ENCODE measurements around the gene OBP2B.
"Not testable (repeated sequence)": the region's sequence is repeated elsewhere in the genome, so short reads cannot be mapped to it uniquely, and the experiment has no call there.

Gene OBP2B

DNA sequence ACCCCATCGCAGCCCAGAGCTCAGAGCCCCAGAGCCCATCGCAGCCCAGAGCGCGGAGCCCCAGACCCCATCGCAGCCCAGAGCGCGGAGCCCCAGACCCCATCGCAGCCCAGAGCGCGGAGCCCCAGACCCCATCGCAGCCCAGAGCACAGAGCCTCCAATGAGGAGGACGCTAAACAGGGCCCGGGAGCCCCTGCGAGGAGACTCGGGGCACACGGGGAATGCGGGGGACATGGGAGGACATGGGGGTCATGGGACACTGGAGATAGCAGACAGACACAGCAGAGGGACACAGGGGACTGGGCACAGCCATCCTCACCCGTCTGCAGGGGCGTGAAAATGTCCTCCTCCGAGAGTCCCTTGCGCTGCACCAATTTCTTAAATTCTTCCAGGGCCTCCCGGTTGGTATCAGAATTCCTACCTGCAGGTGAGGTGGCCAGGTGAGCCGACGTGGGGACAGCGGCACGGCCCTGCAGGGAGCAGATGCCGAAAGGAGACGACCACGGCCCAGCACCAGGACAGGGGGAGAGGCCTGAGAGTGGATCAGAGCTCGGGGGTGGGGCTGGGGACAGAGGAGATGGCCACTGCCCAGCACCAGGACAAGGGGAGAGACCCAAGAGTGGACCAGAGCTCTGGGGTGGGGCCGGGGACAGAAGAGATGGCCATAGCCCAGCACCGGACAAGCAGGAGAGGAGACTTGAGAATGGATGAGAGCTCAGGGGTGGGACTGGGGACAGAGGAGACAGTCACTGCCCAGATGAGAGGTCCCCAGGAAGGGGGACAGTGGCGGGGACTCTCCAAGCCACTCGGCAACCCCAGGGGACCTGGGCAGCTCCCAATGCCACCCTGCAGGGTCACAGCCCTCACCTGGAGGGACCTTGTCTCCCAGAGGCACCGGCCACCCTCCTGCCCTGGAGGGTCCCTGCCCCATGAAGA, 2.8 kb downstream of the OBP2B start:
- Histone ChIP-seq H3K4me3 (ENCODE audit: low read depth, low read length) (no peak overlapping the region), H3K27me3 (ENCODE audit: control insufficient read depth, insufficient read depth, low read length) (peaks cover 59% of the 10 kb centered on the region), H3K9ac (ENCODE audit: low read length) (no peak overlapping the region), H3K27ac (ENCODE audit: low read depth, low read length) (no peak overlapping the region), H3K4me1 (ENCODE audit: control insufficient read depth, insufficient read depth, low read length) (no peaks in the 10 kb centered on the region), H3K9me3 (ENCODE audit: control insufficient read depth, insufficient read depth, low read depth, low read length) (no peaks in the 10 kb centered on the region), H3K36me3 (ENCODE audit: control insufficient read depth, insufficient read depth, low read length) (no peaks in the 10 kb centered on the region)

DNA sequence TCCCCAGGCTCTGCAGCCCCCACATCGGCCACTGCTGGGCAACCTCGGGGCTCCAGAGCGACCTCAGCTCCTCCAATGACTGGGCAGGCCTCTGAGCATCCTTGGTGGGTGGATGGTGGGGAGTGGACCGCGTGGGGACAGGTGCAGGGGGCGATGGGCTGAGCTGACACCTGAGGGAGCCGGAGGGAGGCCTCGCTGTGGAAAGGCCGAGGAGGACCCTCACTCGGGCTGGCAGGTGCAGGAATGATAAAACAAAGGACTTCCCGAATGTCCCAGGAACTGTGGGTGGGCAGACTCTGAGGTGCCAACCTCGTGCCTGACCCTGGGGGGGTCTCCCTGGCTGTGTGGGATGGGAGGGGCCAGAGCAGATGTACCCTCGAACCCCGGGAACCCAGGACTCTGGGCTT, 3.6 kb downstream of the OBP2B start:
- not testable (repeated sequence) for H3K27ac ChIP-seq (ENCODE audit: low read depth, low read length); H3K9ac ChIP-seq (ENCODE audit: low read length); H3K4me1 ChIP-seq (ENCODE audit: control insufficient read depth, insufficient read depth, low read length); H3K36me3 ChIP-seq (ENCODE audit: control insufficient read depth, insufficient read depth, low read length); H3K4me3 ChIP-seq (ENCODE audit: low read depth, low read length); H3K9me3 ChIP-seq (ENCODE audit: control insufficient read depth, insufficient read depth, low read depth, low read length)
- peaks cover 59% of the 10 kb centered on the region for H3K27me3 ChIP-seq (ENCODE audit: control insufficient read depth, insufficient read depth, low read length)

DNA sequence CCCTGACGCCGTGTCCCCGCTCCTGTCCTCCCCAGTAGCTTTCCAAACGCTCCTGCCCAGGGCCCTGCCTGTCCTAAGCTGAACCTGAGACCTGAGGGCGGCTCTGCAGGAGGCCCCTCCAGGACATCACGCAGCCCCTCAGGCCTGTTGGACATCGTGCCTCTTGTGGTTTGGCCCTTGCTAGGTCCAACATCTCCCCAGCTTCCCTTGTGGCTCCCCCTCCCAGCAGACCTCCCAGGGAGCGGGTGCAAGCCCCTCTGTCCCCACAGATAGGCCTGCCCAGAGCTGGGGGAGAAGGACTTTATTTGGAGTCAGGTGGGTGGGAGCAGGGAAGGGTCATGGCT, 4.1 kb downstream of the OBP2B start:
- H3K9me3 ChIP-seq (ENCODE audit: control insufficient read depth, insufficient read depth, low read depth, low read length) = no peaks in the 10 kb centered on the region
- H3K27ac ChIP-seq (ENCODE audit: low read depth, low read length) = no peak overlapping the region
- H3K4me3 ChIP-seq (ENCODE audit: low read depth, low read length) = no peak overlapping the region
- peaks cover 57% of the 10 kb centered on the region for H3K27me3 ChIP-seq (ENCODE audit: control insufficient read depth, insufficient read depth, low read length)
- H3K9ac ChIP-seq (ENCODE audit: low read length) = no peak overlapping the region
- no peaks in the 10 kb centered on the region for H3K4me1 ChIP-seq (ENCODE audit: control insufficient read depth, insufficient read depth, low read length)
- H3K36me3 ChIP-seq (ENCODE audit: control insufficient read depth, insufficient read depth, low read length) = no peaks in the 10 kb centered on the region

DNA sequence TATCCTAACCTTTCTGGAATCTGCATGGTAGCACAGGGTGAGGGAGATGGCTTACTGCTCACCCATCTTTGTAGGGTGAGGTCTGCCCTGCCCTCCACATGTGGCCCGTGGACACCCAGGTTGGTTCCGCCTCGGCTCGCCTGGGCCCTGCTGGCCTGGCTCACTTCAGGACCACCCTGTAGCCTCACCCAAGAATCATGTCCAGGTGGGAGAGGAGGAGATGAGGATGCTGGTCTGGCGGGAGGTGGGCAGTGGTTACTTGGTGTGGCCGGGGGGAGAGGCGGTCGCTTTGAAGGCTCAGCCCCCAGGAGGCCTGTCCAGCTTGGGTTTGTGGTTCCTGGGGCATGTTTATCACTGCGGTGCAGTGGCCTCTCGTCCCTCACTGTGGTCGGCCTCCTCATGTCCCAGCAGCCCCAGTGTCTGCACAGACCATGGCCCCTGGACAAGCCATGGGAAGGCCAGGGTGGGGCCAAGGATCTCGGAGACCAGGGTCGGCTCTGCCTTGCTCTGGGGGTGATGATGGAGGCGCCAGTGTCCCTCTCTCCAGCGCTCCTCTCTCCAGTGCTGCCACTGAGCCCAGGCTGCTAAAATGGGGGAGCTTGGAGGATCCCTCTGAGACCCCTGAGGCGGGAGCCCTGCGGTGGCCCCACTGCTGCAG, 4.6 kb downstream of the OBP2B start:
- no peak overlapping the region for H3K9ac ChIP-seq (ENCODE audit: low read length)
- H3K36me3 ChIP-seq (ENCODE audit: control insufficient read depth, insufficient read depth, low read length) = no peaks in the 10 kb centered on the region
- peaks cover 54% of the 10 kb centered on the region for H3K27me3 ChIP-seq (ENCODE audit: control insufficient read depth, insufficient read depth, low read length)
- H3K4me3 ChIP-seq (ENCODE audit: low read depth, low read length) = no peak overlapping the region
- H3K9me3 ChIP-seq (ENCODE audit: control insufficient read depth, insufficient read depth, low read depth, low read length) = no peaks in the 10 kb centered on the region
- no peak overlapping the region for H3K27ac ChIP-seq (ENCODE audit: low read depth, low read length)
- H3K4me1 ChIP-seq (ENCODE audit: control insufficient read depth, insufficient read depth, low read length) = no peaks in the 10 kb centered on the region

DNA sequence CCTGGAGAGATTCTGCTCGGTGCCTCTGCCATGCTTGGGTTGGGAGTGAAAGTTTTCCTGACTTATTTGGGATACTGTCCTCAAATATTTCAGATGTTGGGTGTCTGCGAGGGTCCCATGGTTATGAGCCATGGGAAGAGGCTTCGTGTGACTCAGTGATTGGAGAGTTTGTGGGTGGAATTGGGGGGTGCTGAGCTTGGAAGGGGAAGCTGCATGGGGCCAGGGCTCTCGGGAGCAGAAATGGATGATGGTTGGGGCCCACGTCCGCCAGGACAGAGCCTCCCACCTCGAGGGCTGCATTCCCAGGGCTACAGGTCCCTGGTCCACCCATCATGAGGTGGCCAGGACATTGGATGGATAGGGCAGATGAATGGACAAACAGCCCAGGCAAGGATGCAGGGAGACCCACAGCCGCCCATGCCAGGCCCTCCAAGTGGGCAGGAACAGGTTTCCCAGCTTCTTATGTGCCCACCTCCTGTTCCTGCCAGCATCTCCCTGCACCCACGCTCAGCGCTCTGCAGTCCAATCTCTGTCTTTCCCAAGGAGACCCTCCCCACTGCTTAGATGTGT, 5.5 kb downstream of the OBP2B start:
- H3K4me3 ChIP-seq (ENCODE audit: low read depth, low read length) = no peak overlapping the region
- no peak overlapping the region for H3K27ac ChIP-seq (ENCODE audit: low read depth, low read length)
- H3K9ac ChIP-seq (ENCODE audit: low read length) = no peak overlapping the region
- no peaks in the 10 kb centered on the region for H3K4me1 ChIP-seq (ENCODE audit: control insufficient read depth, insufficient read depth, low read length)
- H3K9me3 ChIP-seq (ENCODE audit: control insufficient read depth, insufficient read depth, low read depth, low read length) = no peaks in the 10 kb centered on the region
- no peaks in the 10 kb centered on the region for H3K36me3 ChIP-seq (ENCODE audit: control insufficient read depth, insufficient read depth, low read length)
- H3K27me3 ChIP-seq (ENCODE audit: control insufficient read depth, insufficient read depth, low read length) = peaks cover 53% of the 10 kb centered on the region

DNA sequence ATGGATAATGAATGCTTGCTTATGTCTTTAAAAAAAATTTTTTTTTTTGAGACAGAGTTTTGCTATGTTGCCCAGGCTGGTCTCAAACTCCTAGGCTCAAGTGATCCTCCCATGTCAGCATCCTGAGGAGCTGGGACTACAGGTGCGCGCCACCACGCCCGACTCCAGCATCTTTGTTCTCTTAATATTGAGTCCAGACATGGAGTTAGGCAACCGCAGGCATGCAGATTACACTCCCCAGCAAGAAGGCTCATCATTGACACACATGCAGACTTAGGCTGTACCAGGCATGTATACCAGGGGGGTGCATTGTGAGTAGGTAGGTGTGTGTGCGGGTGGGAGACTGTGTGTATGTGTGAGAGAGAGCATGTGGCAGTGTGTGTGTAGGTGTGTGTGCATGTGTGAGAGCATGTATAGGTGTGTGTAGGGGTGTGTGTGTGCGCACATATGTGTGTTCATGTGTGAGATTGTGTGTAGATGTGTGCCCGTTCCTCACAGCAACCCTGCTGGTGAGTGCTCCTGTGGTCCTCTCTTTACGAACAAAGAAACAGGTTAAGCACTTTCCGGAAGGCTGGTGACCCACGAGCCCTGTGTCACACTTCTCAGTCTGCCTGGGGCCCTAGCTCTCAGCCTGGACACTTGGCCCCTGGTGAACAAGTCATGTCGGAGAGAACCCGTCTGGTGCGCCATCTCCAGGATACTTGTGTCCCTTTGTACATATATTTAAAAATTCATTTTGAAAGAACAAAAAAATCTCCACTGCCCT, 6.2 kb downstream of the OBP2B start:
- Histone ChIP-seq H3K4me3 (ENCODE audit: low read depth, low read length) (no peak overlapping the region), H3K9ac (ENCODE audit: low read length) (no peak overlapping the region), H3K27me3 (ENCODE audit: control insufficient read depth, insufficient read depth, low read length) (peaks cover 53% of the 10 kb centered on the region), H3K36me3 (ENCODE audit: control insufficient read depth, insufficient read depth, low read length) (no peaks in the 10 kb centered on the region), H3K4me1 (ENCODE audit: control insufficient read depth, insufficient read depth, low read length) (no peaks in the 10 kb centered on the region), H3K9me3 (ENCODE audit: control insufficient read depth, insufficient read depth, low read depth, low read length) (no peaks in the 10 kb centered on the region), H3K27ac (ENCODE audit: low read depth, low read length) (no peak overlapping the region)

DNA sequence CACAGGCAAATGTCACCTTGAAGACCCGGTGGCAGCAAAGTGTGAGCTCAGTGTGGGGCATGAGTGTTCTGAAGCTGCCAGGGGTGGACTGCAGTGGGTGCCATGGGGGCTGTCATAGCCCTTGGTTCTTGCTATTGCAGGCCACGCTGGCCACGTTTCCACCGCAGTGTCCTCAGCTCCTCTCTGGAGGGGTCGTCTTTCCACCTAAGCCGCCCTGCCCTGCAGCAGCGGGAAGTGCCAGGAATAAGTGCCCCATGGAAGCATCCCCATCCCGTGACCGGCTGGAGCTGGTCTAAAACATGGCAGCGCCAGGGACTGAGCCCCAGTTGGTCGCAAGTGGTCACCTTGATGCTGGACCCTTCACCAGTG, 6.9 kb downstream of the OBP2B start:
- H3K9me3 ChIP-seq (ENCODE audit: control insufficient read depth, insufficient read depth, low read depth, low read length) = no peaks in the 10 kb centered on the region
- no peak overlapping the region for H3K4me3 ChIP-seq (ENCODE audit: low read depth, low read length)
- no peak overlapping the region for H3K9ac ChIP-seq (ENCODE audit: low read length)
- H3K4me1 ChIP-seq (ENCODE audit: control insufficient read depth, insufficient read depth, low read length) = no peaks in the 10 kb centered on the region
- peaks cover 47% of the 10 kb centered on the region for H3K27me3 ChIP-seq (ENCODE audit: control insufficient read depth, insufficient read depth, low read length)
- H3K36me3 ChIP-seq (ENCODE audit: control insufficient read depth, insufficient read depth, low read length) = no peaks in the 10 kb centered on the region
- H3K27ac ChIP-seq (ENCODE audit: low read depth, low read length) = no peak overlapping the region

DNA sequence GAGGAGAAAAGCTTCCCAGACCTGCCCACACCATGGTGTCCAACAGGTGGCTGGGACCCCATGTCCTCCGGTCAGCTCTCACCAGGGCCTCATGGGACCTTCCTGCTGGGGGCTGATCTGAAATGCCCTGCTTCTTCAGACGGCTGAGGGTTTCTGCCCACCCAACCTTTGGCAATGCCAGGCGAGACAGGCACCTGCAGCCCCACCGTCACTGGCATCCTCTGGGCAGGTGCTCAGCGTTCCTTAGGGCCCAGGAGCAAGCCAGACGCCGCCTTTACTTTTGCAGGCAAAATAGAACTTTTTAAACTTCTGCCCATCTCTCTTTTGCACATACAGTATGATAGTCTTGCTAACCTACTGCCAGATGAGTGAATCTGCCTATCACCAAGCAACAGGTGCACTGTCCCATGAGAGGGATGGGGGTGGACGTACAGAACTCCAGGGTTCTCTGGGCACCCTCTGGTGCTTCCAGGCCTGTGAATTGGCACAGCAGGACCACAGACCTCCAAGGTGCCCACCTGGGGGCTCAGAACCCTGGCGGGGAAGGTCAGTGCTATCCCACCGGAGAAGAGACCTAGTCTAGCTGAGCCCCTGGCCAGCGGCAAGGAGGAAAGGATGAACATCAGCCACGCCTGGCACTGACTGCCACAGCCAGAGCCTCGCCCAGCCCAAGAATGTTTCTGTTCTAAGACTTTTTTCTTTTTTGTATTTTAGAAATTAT, 7.5 kb downstream of the OBP2B start:
- H3K36me3 ChIP-seq (ENCODE audit: control insufficient read depth, insufficient read depth, low read length) = no peaks in the 10 kb centered on the region
- H3K9me3 ChIP-seq (ENCODE audit: control insufficient read depth, insufficient read depth, low read depth, low read length) = no peaks in the 10 kb centered on the region
- no peak overlapping the region for H3K9ac ChIP-seq (ENCODE audit: low read length)
- peaks cover 41% of the 10 kb centered on the region for H3K27me3 ChIP-seq (ENCODE audit: control insufficient read depth, insufficient read depth, low read length)
- no peak overlapping the region for H3K4me3 ChIP-seq (ENCODE audit: low read depth, low read length)
- no peak overlapping the region for H3K27ac ChIP-seq (ENCODE audit: low read depth, low read length)
- no peaks in the 10 kb centered on the region for H3K4me1 ChIP-seq (ENCODE audit: control insufficient read depth, insufficient read depth, low read length)

DNA sequence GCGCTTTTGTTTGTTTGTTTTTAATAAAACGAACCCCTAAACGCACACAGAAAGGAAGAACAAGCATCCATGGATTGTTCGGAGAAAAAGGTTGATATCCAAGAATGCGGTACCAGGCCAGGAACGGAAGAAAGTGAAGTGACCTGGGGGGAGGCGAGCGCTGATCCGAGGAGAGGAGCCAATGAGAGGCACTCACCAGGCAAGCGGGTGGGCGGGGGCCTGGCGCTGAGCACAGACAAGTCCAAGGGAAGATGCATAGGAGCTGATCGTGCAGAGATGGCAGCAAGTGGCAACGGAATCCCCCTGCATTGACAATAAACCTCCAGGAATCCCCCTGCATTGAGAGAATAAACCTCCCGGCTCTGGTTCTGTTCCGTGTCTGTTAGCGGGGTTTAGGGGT, 8.4 kb downstream of the OBP2B start:
- Histone ChIP-seq H3K27ac (ENCODE audit: low read depth, low read length) (no peak overlapping the region), H3K27me3 (ENCODE audit: control insufficient read depth, insufficient read depth, low read length) (peaks cover 38% of the 10 kb centered on the region), H3K36me3 (ENCODE audit: control insufficient read depth, insufficient read depth, low read length) (no peaks in the 10 kb centered on the region), H3K9ac (ENCODE audit: low read length) (no peak overlapping the region), H3K9me3 (ENCODE audit: control insufficient read depth, insufficient read depth, low read depth, low read length) (no peaks in the 10 kb centered on the region), H3K4me1 (ENCODE audit: control insufficient read depth, insufficient read depth, low read length) (no peaks in the 10 kb centered on the region), H3K4me3 (ENCODE audit: low read depth, low read length) (no peak overlapping the region)

DNA sequence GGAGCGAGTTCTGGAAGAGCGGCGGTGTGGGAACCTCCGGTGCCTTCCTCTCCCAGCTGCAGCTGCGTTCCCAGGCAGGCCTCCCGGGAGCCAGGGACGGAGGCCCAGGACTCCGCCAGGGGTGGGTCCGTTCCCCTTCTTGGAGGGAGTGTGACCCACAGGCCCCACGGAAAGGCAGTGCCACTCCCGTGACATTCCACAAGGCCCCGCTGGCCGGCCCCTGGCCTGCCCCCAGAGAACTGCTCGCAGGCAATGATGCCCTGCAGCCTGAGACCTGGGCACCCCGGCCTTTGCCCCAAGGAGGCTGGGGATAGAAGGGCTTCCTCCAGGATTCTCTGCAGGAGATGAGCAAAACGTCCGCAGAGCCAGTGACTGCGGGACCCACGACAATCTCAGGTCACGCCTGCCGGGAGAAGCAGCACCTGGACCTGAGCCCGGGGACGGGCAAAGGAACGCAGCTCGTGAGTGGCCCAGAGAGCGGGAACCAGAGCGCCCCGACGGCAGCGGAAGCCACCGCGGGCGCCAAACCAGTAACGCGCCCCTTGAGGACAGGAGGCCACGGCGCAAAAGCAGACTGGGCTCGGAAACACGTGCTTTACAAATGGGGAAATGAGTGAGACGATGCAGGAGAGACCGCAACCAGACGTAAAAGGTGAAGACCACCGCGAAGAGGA, 9.3 kb downstream of the OBP2B start:
- H3K4me1 ChIP-seq (ENCODE audit: control insufficient read depth, insufficient read depth, low read length) = no peaks in the 10 kb centered on the region
- H3K9ac ChIP-seq (ENCODE audit: low read length) = no peak overlapping the region
- no peak overlapping the region for H3K4me3 ChIP-seq (ENCODE audit: low read depth, low read length)
- no peaks in the 10 kb centered on the region for H3K9me3 ChIP-seq (ENCODE audit: control insufficient read depth, insufficient read depth, low read depth, low read length)
- H3K27ac ChIP-seq (ENCODE audit: low read depth, low read length) = no peak overlapping the region
- H3K27me3 ChIP-seq (ENCODE audit: control insufficient read depth, insufficient read depth, low read length) = peaks cover 38% of the 10 kb centered on the region; the same call in 1 of the 2 replicates
- H3K36me3 ChIP-seq (ENCODE audit: control insufficient read depth, insufficient read depth, low read length) = no peaks in the 10 kb centered on the region
